GM13977 (cell line): ENCODE data around the gene RASGEF1C.
"Not testable (repeated sequence)": the region's sequence is repeated elsewhere in the genome, so short reads cannot be mapped to it uniquely, and the experiment has no call there.

Experiments used
- DNase-seq: peaks from one replicate; pipeline ENCODE4 v3.0.0; 2012; ENCODE audit warnings: low spot score
- CTCF ChIP-seq: IDR thresholded peaks from 2 replicates; pipeline ENCODE4 v1.5.1; 2012; ENCODE audit warnings: mild to moderate bottlenecking, control low read depth; ENCODE audit not compliant: insufficient read depth; ENCODE audit errors: extremely low read depth, missing control alignments
- in situ Hi-C: fragments of 300-500 bp; cut with MboI; formaldehyde crosslinking; loops from one replicate; pipeline ENCODE4 v1.12.0; 2022; ENCODE audit warnings: low sequenced_read_pairs, low pct_unique_long_range_greater_than_20kb, mixed read lengths, inconsistent platforms; ENCODE audit not compliant: unreplicated experiment

Gene RASGEF1C

GRCh38 chr5:180128671-180129261 lies 80.2 kb downstream of the RASGEF1C start:
- peak; percentile 16 for DNase-seq
- in situ Hi-C loops, result no loop called here
- no peak for TF ChIP-seq CTCF

GRCh38 chr5:180127682-180128670 lies 81.0 kb downstream of the RASGEF1C start:
- no peak for TF ChIP-seq CTCF
- DNase-seq, result peak; percentile 10
- in situ Hi-C loops, result no loop called here

- DNase-seq, result peak; percentile 81
- in situ Hi-C loops, result no loop called here
- peak; percentile 86 for TF ChIP-seq CTCF
Observed at GRCh38 chr5:180126716-180127681, 82.0 kb downstream of the RASGEF1C start.

- in situ Hi-C loops, DNase-seq: not testable (repeated sequence)
Observed at GRCh38 chr5:180126156-180126555, 82.9 kb downstream of the RASGEF1C start.

- in situ Hi-C loops, DNase-seq: not testable (repeated sequence)
Observed at GRCh38 chr5:180124662-180125061, 84.3 kb downstream of the RASGEF1C start.

GRCh38 chr5:180122875-180123274 lies 86.1 kb downstream of the RASGEF1C start:
- no peak for DNase-seq
- in situ Hi-C loops, result no loop called here
- TF ChIP-seq CTCF, result no peak

GRCh38 chr5:180121826-180122413 lies 87.1 kb downstream of the RASGEF1C start:
- in situ Hi-C loops, result no loop called here

More at GRCh38 chr5:180121826-180122413, 87.1 kb downstream of the RASGEF1C start:
- no peak for TF ChIP-seq CTCF
- DNase-seq, result no peak
